Stomach (tissue), 4 donors: ENCODE results near the gene POU2AF3.

Experiments
- CTCF ChIP-seq, 7 experiments: fragments of 450-650 bp in 4 of 7; fragments of 200-600 bp in 3 of 7; sonication (generic) in 3 of 7; IDR thresholded peaks; one replicate each; pipeline ENCODE4 v1.5.1; 2016 to 2019; ENCODE audit warnings: antibody characterized with exemption in 7 of 7, control low read depth in 2 of 7, mild to moderate bottlenecking in 1 of 7
- EP300 ChIP-seq: sonication (generic); formaldehyde crosslinking; IDR thresholded peaks from one replicate; pipeline ENCODE4 v1.6.1; 2017; ENCODE audit warnings: antibody characterized with exemption
- POLR2A ChIP-seq, 4 donors: fragments of 450-650 bp; IDR thresholded peaks; one replicate each; pipeline ENCODE4 v1.6.1; 2016; ENCODE audit warnings: antibody characterized with exemption in 4 of 4, control low read depth in 2 of 4, mild to moderate bottlenecking in 1 of 4, moderate library complexity in 1 of 4
- POLR2AphosphoS5 ChIP-seq, 3 donors: sonication (generic); formaldehyde crosslinking; IDR thresholded peaks; one replicate each; pipeline ENCODE4 v1.6.1; 2016; ENCODE audit warnings: antibody characterized with exemption in 3 of 3

GRCh38 chr11:111300569-111300968 lies 2.2 kb downstream of the POU2AF3 start:
- no peak for TF ChIP-seq POLR2AphosphoS5 (IDR thresholded peaks at IDR 0.05)
- TF ChIP-seq CTCF (IDR thresholded peaks at IDR 0.05) = no peak
- TF ChIP-seq EP300 = no peak
- no peak for TF ChIP-seq POLR2A (IDR thresholded peaks at IDR 0.05)
